RWPE1 (cell line): ENCODE measurements around the gene MLKL.
A peak's percentile ranks its signal among the peaks of the same experiment; 100 is the strongest.

Experiments
- CTCF ChIA-PET: fragments of 350-600 bp; sonication (Branson Sonifier 250); formaldehyde crosslinking; extraction: SDS; loops from one replicate; lab custom pipeline; 2021; lab: Yijun Ruan, JAX
- POLR2A ChIA-PET: fragments of 400-600 bp; formaldehyde crosslinking; extraction: SDS; loops from one replicate; lab custom pipeline; 2020; ENCODE audit warnings: antibody characterized with exemption; ENCODE audit not compliant: low non-redundant PET; lab: Yijun Ruan, JAX
- DNase-seq: peaks from one replicate; pipeline ENCODE4 v3.0.0; 2012; ENCODE audit warnings: low spot score
- H3K27ac ChIP-seq: fragments of 450-650 bp; 2 replicates; pipeline ENCODE4 v1.5.1; 2017
- CTCF ChIP-seq: fragments of 450-650 bp; conservative IDR thresholded peaks from 2 replicates; pipeline ENCODE4 v1.5.1; 2017; ENCODE audit warnings: low read depth, mild to moderate bottlenecking

Gene MLKL

GRCh38 chr16:74713876-74714275 is 13.2 kb upstream of the MLKL start:
- POLR2A ChIA-PET = no interaction called here
- no peak overlapping the region for H3K27ac ChIP-seq
- no peak for TF ChIP-seq CTCF
- no peak for DNase-seq
- CTCF ChIA-PET = interaction anchor here (0.5 to 6.0 kb wide), 3 partner anchors 41 to 148 kb away, joined by 3 to 83 read pairs (median 6); no protein-coding TSS in a partner anchor

GRCh38 chr16:74713325-74713724 is 12.7 kb upstream of the MLKL start:
- DNase-seq = no peak
- H3K27ac ChIP-seq = no peak overlapping the region
- TF ChIP-seq CTCF = no peak
- ChIA-PET CTCF (interaction anchor here (6.0 kb wide), 1 partner anchor 149 kb away, joined by 83 read pairs; no protein-coding TSS in a partner anchor), POLR2A (no interaction called here)

GRCh38 chr16:74711938-74712337 is 11.3 kb upstream of the MLKL start:
- TF ChIP-seq CTCF = no peak
- no peak overlapping the region for H3K27ac ChIP-seq
- ChIA-PET CTCF (interaction anchor here (0.6 to 6.0 kb wide), 5 partner anchors 22 to 930 kb away, joined by 3 to 83 read pairs (median 4); no protein-coding TSS in a partner anchor), POLR2A (no interaction called here)
- DNase-seq = no peak

- no peak for DNase-seq
- CTCF ChIA-PET = interaction anchor here (0.6 to 6.0 kb wide), 6 partner anchors 15 to 152 kb away, joined by 3 to 83 read pairs (median 3); partner anchors contain the start of gene FA2H
- no peak overlapping the region for H3K27ac ChIP-seq
- POLR2A ChIA-PET = interaction anchor here (0.5 to 0.7 kb wide), 3 partner anchors 19 to 450 kb away, joined by 3 to 12 read pairs (median 11); no protein-coding TSS in a partner anchor
- no peak for TF ChIP-seq CTCF
These were observed 9.7 kb upstream of the MLKL start for GRCh38 chr16:74710401-74710800.

- POLR2A ChIA-PET = interaction anchor here (0.6 kb wide), 1 partner anchor 151 kb away, joined by 4 read pairs; no protein-coding TSS in a partner anchor
- CTCF ChIA-PET = interaction anchor here (0.6 to 6.0 kb wide), 4 partner anchors 65 to 153 kb away, joined by 3 to 83 read pairs (median 16); partner anchors contain the start of gene FA2H
- DNase-seq = peak; percentile 78
- peak; percentile 97 for TF ChIP-seq CTCF
- no peak overlapping the region for H3K27ac ChIP-seq
These were observed 8.8 kb upstream of the MLKL start for GRCh38 chr16:74709441-74709877.

GRCh38 chr16:74700116-74700437 is 585 bp downstream of the MLKL start:
- H3K27ac ChIP-seq = peak overlapping the region; percentile 90
- DNase-seq = peak; percentile 59
- no peak for TF ChIP-seq CTCF
- POLR2A ChIA-PET = no interaction called here
- CTCF ChIA-PET = interaction anchor here (0.6 to 1.7 kb wide), 4 partner anchors 112 to 299 kb away, joined by 3 to 13 read pairs (median 7); partner anchors contain the start of gene ZNRF1
